WTC11 (cell line): ENCODE measurements around the gene UGT1A5. TPM values are rescaled to one million over a fixed set of nuclear protein-coding genes. Genes with fewer than 3 reads are reported as not detected.

Experiments used
- ATAC-seq: fragments of 200-7000 bp; cut with Tn5 transposase; 2 replicates; pipeline ENCODE4 v1.10.0; 2021; ENCODE audit warnings: mild to moderate bottlenecking, moderate library complexity
- CTCF ChIA-PET: fragments of 300-600 bp; sonication (Branson Sonifier 250); formaldehyde crosslinking; loops from one replicate; lab custom pipeline; 2021; ENCODE audit warnings: antibody characterized with exemption; lab: Charles Lee
- POLR2A ChIA-PET: fragments of 350-600 bp; sonication (Branson Sonifier 250); formaldehyde crosslinking; loops from one replicate; lab custom pipeline; 2021; ENCODE audit warnings: antibody characterized with exemption; lab: Charles Lee
- DNase-seq: peaks from one replicate; pipeline ENCODE4 v3.0.0; 2021; ENCODE audit warnings: low spot score
- H3K27ac Mint-ChIP-seq: 2 replicates; pipeline ENCODE4 v1.8.0; 2021; ENCODE audit warnings: mixed read lengths
- H3K27me3 Mint-ChIP-seq: 2 replicates; pipeline ENCODE4 v1.8.0; 2021; ENCODE audit warnings: low read depth, mild to moderate bottlenecking, moderate library complexity, mixed read lengths
- H3K36me3 Mint-ChIP-seq: 2 replicates; pipeline ENCODE4 v1.8.0; 2021; ENCODE audit warnings: mixed read lengths
- H3K4me1 Mint-ChIP-seq: 2 replicates; pipeline ENCODE4 v1.8.0; 2022; ENCODE audit warnings: mixed read lengths
- H3K4me3 Mint-ChIP-seq: 2 replicates; pipeline ENCODE4 v1.8.0; 2021; ENCODE audit warnings: mild to moderate bottlenecking, moderate library complexity, mixed read lengths
- H3K9me3 Mint-ChIP-seq: 2 replicates; pipeline ENCODE4 v1.8.0; 2021; ENCODE audit warnings: mixed read lengths
- CREM ChIP-seq: sonication (generic); formaldehyde crosslinking; IDR thresholded peaks from 2 replicates; pipeline ENCODE4 v1.8.1; 2022; ENCODE audit warnings: mild to moderate bottlenecking, missing genetic modification reagents, moderate library complexity
- E2F5 ChIP-seq: sonication (generic); formaldehyde crosslinking; IDR thresholded peaks from 2 replicates; pipeline ENCODE4 v1.8.1; 2022; ENCODE audit warnings: mild to moderate bottlenecking, moderate library complexity, missing genetic modification reagents
- EMX1 ChIP-seq: fragments of 250-450 bp; sonication (Bioruptor Pico); IDR thresholded peaks from 2 replicates; pipeline ENCODE4 v1.8.0; 2021; ENCODE audit warnings: mild to moderate bottlenecking
- ETV6 ChIP-seq: sonication (generic); formaldehyde crosslinking; IDR thresholded peaks from 2 replicates; pipeline ENCODE4 v1.8.1; 2022; ENCODE audit warnings: mild to moderate bottlenecking, missing genetic modification reagents
- FOXK1 ChIP-seq: sonication (generic); formaldehyde crosslinking; IDR thresholded peaks from 2 replicates; pipeline ENCODE4 v1.8.0; 2022; ENCODE audit warnings: mild to moderate bottlenecking, moderate library complexity, missing genetic modification reagents
- FOXP1 ChIP-seq: sonication (generic); formaldehyde crosslinking; IDR thresholded peaks from 2 replicates; pipeline ENCODE4 v1.8.0; 2022; ENCODE audit warnings: missing genetic modification reagents, mild to moderate bottlenecking, moderate library complexity, borderline replicate concordance
- GABPB1 ChIP-seq: sonication (generic); formaldehyde crosslinking; IDR thresholded peaks from 2 replicates; pipeline ENCODE4 v1.8.1; 2023; ENCODE audit warnings: mild to moderate bottlenecking, missing genetic modification reagents
- GTF2I ChIP-seq: fragments of 250-450 bp; sonication (Bioruptor Pico); conservative IDR thresholded peaks from 2 replicates; pipeline ENCODE4 v1.4.0; 2021; ENCODE audit warnings: mild to moderate bottlenecking
- HMGA2 ChIP-seq: fragments of 250-450 bp; sonication (Bioruptor Pico); IDR thresholded peaks from 2 replicates; pipeline ENCODE4 v1.4.0; 2021; ENCODE audit warnings: mild to moderate bottlenecking, moderate library complexity
- IRF1 ChIP-seq: sonication (generic); formaldehyde crosslinking; IDR thresholded peaks from 2 replicates; pipeline ENCODE4 v1.8.0; 2023; ENCODE audit warnings: missing genetic modification reagents
- NFATC4 ChIP-seq: fragments of 250-450 bp; sonication (Bioruptor Pico); IDR thresholded peaks from 2 replicates; pipeline ENCODE4 v1.9.0; 2021; ENCODE audit warnings: mild to moderate bottlenecking
- NFYB ChIP-seq: sonication (generic); formaldehyde crosslinking; conservative IDR thresholded peaks from 2 replicates; pipeline ENCODE4 v1.8.0; 2022; ENCODE audit warnings: low read depth, missing genetic modification reagents
- NR1H2 ChIP-seq: sonication (generic); formaldehyde crosslinking; IDR thresholded peaks from 2 replicates; pipeline ENCODE4 v1.9.0; 2021; ENCODE audit warnings: mild to moderate bottlenecking, moderate library complexity, missing genetic modification reagents
- NR3C1 ChIP-seq: sonication (generic); formaldehyde crosslinking; conservative IDR thresholded peaks from 2 replicates; pipeline ENCODE4 v1.8.1; 2023; ENCODE audit warnings: low read depth, mild to moderate bottlenecking, missing genetic modification reagents
- OVOL2 ChIP-seq: fragments of 250-450 bp; sonication (Bioruptor Pico); IDR thresholded peaks from 2 replicates; pipeline ENCODE4 v1.9.0; 2021; ENCODE audit warnings: mild to moderate bottlenecking, borderline replicate concordance
- RORB ChIP-seq: fragments of 250-450 bp; sonication (Bioruptor Pico); IDR thresholded peaks from 2 replicates; pipeline ENCODE4 v1.9.0; 2021; ENCODE audit warnings: mild to moderate bottlenecking
- SMAD3 ChIP-seq: sonication (generic); formaldehyde crosslinking; IDR thresholded peaks from 2 replicates; pipeline ENCODE4 v1.8.0; 2022; ENCODE audit warnings: missing genetic modification reagents, mild to moderate bottlenecking, borderline replicate concordance
- SMAD4 ChIP-seq: sonication (generic); formaldehyde crosslinking; IDR thresholded peaks from 2 replicates; pipeline ENCODE4 v1.8.0; 2022; ENCODE audit warnings: mild to moderate bottlenecking, missing genetic modification reagents
- STAT6 ChIP-seq: sonication (generic); formaldehyde crosslinking; conservative IDR thresholded peaks from 2 replicates; pipeline ENCODE4 v1.8.1; 2023; ENCODE audit warnings: mild to moderate bottlenecking, low read depth, missing genetic modification reagents, moderate library complexity
- TEAD4 ChIP-seq: sonication (generic); formaldehyde crosslinking; IDR thresholded peaks from 2 replicates; pipeline ENCODE4 v1.8.0; 2022; ENCODE audit warnings: mild to moderate bottlenecking, missing genetic modification reagents
- TP53 ChIP-seq: sonication (generic); formaldehyde crosslinking; IDR thresholded peaks from 2 replicates; pipeline ENCODE4 v1.8.1; 2023; ENCODE audit warnings: mild to moderate bottlenecking, missing genetic modification reagents
- USF1 ChIP-seq: sonication (generic); formaldehyde crosslinking; IDR thresholded peaks from 2 replicates; pipeline ENCODE4 v1.8.0; 2022; ENCODE audit warnings: mild to moderate bottlenecking, missing genetic modification reagents
- ZMAT4 ChIP-seq: fragments of 250-450 bp; sonication (Bioruptor Pico); IDR thresholded peaks from 2 replicates; pipeline ENCODE4 v1.9.0; 2021; ENCODE audit warnings: mild to moderate bottlenecking
- ZNF232 ChIP-seq: sonication (generic); formaldehyde crosslinking; IDR thresholded peaks from 2 replicates; pipeline ENCODE4 v1.8.0; 2022; ENCODE audit warnings: mild to moderate bottlenecking, missing genetic modification reagents
- ZNF396 ChIP-seq: fragments of 250-450 bp; sonication (Bioruptor Pico); IDR thresholded peaks from 2 replicates; pipeline ENCODE4 v1.8.0; 2021; ENCODE audit warnings: mild to moderate bottlenecking, moderate library complexity, borderline replicate concordance
- ZSCAN18 ChIP-seq: fragments of 250-450 bp; sonication (Bioruptor Pico); IDR thresholded peaks from 2 replicates; pipeline ENCODE4 v2.1.2; 2022; ENCODE audit warnings: mild to moderate bottlenecking, moderate library complexity
- total RNA-seq: library from RNA; stranded (reverse); gene quantifications from 3 replicates; pipeline ENCODE4 v1.2.3, GENCODE V29; 2021

Gene UGT1A5
- total RNA-seq, 1 experiment from 2014 or later, result not detected

GRCh38 chr2:233672886-233673285 is 39.8 kb upstream of the UGT1A5 start (continued):
- TF ChIP-seq E2F5, result no peak
- no peak for TF ChIP-seq OVOL2 (CRISPR knock-in tag)
- TF ChIP-seq FOXP1, result no peak
- no peak for TF ChIP-seq NR1H2 (CRISPR knock-in tag)
- TF ChIP-seq CREM, result no peak
- TF ChIP-seq TEAD4 (CRISPR knock-in tag), result no peak
- no peak for TF ChIP-seq ZNF232
- TF ChIP-seq USF1, result no peak
- TF ChIP-seq IRF1 (CRISPR knock-in tag), result no peak
- TF ChIP-seq NFATC4 (CRISPR knock-in tag), result no peak

- POLR2A ChIA-PET, result no interaction called here
- peaks cover under 1% of the 10 kb centered on the region for H3K9me3 Mint-ChIP-seq
- CTCF ChIA-PET, result no interaction called here
- DNase-seq, result no peak
- no peak for TF ChIP-seq FOXP1
- no peak for TF ChIP-seq NR3C1 (CRISPR knock-in tag)
- 0 out of 2 replicates have a peak, but pooled peaks cover 1% of the 10 kb centered on the region for H3K27me3 Mint-ChIP-seq
- no peak for ATAC-seq
- H3K27ac Mint-ChIP-seq, result no peak overlapping the region
- H3K4me3 Mint-ChIP-seq, result no peak overlapping the region
- H3K36me3 Mint-ChIP-seq, result no peaks in the 10 kb centered on the region
- H3K4me1 Mint-ChIP-seq, result peaks cover 7% of the 10 kb centered on the region
These were observed 38.8 kb upstream of the UGT1A5 start for GRCh38 chr2:233673896-233674295.

GRCh38 chr2:233674314-233674713 is 38.4 kb upstream of the UGT1A5 start:
- Mint-ChIP-seq H3K27ac (no peak overlapping the region), H3K36me3 (no peaks in the 10 kb centered on the region), H3K4me1 (peaks cover 7% of the 10 kb centered on the region), H3K4me3 (no peak overlapping the region), H3K27me3 (peaks cover 5% of the 10 kb centered on the region; the same call in 1 of the 2 replicates), H3K9me3 (no peaks in the 10 kb centered on the region)
- POLR2A ChIA-PET, result no interaction called here
- CTCF ChIA-PET, result no interaction called here
- ATAC-seq (no peak), DNase-seq (no peak)
- TF ChIP-seq FOXK1 (CRISPR knock-in tag) (no peak), CREM (no peak), ZNF396 (CRISPR knock-in tag) (no peak), GTF2I (no peak), SMAD4 (CRISPR knock-in tag) (no peak), EMX1 (no peak), GABPB1 (CRISPR knock-in tag) (no peak), HMGA2 (CRISPR knock-in tag) (no peak), IRF1 (CRISPR knock-in tag) (no peak), NFYB (no peak), RORB (no peak), TP53 (CRISPR knock-in tag) (no peak), ZSCAN18 (CRISPR knock-in tag) (no peak), STAT6 (CRISPR knock-in tag) (no peak), ETV6 (no peak), SMAD3 (CRISPR knock-in tag) (no peak), ZMAT4 (CRISPR knock-in tag) (no peak)
